Adrenal gland (tissue), 19 donors: Measurements from ENCODE around the gene PRIM2. TPM values are rescaled to one million over a fixed set of nuclear protein-coding genes. Genes with fewer than 3 reads are reported as not detected.
A peak's percentile ranks its signal among the peaks of the same experiment; 100 is the strongest.
"Not testable (repeated sequence)": the region's sequence is repeated elsewhere in the genome, so short reads cannot be mapped to it uniquely, and the experiment has no call there.

Source experiments
- DNase-seq, 7 donors: peaks; one replicate each; pipeline ENCODE4 v3.0.0-alpha.2; 2019 to 2020
- H3K27ac ChIP-seq, 5 donors: fragments of 200-600 bp; sonication (generic) in 4 of 5; 1 replicate in 3 of 5; 2 replicates in 2 of 5; pipeline versions ENCODE4 v1.5.1 to v1.8.0; 2016 to 2020; ENCODE audit warnings: mild to moderate bottlenecking in 1 of 5
- H3K27me3 ChIP-seq: fragments of 200-600 bp; 2 replicates; pipeline ENCODE4 v1.8.0; 2021
- H3K36me3 ChIP-seq, 2 donors: fragments of 200-600 bp; replicated peaks in 1 of 2; 1 replicate in 1 of 2; 2 replicates in 1 of 2; pipeline versions ENCODE4 v1.5.1 to v1.8.0; 2018 to 2022
- H3K4me1 ChIP-seq, 2 donors: fragments of 200-600 bp; replicated peaks in 1 of 2; 1 replicate in 1 of 2; 2 replicates in 1 of 2; pipeline versions ENCODE4 v1.5.1 to v1.8.0; 2018 to 2021
- H3K4me3 ChIP-seq, 4 donors: fragments of 200-600 bp; sonication (generic) in 3 of 4; one replicate each; pipeline ENCODE4 v1.5.1; 2016 to 2018
- H3K9me3 ChIP-seq, 3 donors: fragments of 200-600 bp; sonication (generic) in 1 of 3; replicated peaks in 1 of 3; 1 replicate in 2 of 3; 2 replicates in 1 of 3; pipeline versions ENCODE4 v1.5.1 to v1.8.0; 2016 to 2021
- POLR2A ChIP-seq, 2 donors: fragments of 450-650 bp; IDR thresholded peaks; one replicate each; pipeline ENCODE4 v1.6.1; 2017; ENCODE audit warnings: antibody characterized with exemption in 2 of 2, mild to moderate bottlenecking in 2 of 2, moderate library complexity in 1 of 2
- WGBS, 4 donors: extraction: QIAGEN DNeasy Blood & Tissue Kit in 2 of 4; methylation state at CpG; one replicate each; pipeline versions ENCODE4 v1.1.5 to v1.1.7; 2013 to 2017; 5-methylcytosine and 5-hydroxymethylcytosine counted together
- intact Hi-C, 2 donors: fragments of 100-400 bp; cut with DNase I; formaldehyde crosslinking; loops; one replicate each; pipeline versions ENCODE4 v1.14.1 to v1.15.0; 2022 to 2023
- long read RNA-seq, 10 donors: library from polyadenylated mRNA in 3 of 10; unstranded in 2 of 10; stranded (forward) in 1 of 10; transcript quantifications; one replicate each; pipeline ENCODE4 v2.0.0 and lab custom pipeline, GENCODE V29; 2021 to 2026
- polyA plus RNA-seq, 3 donors: library from polyadenylated mRNA; stranded (reverse); fragments of 200-250 nt in 2 of 3; fragments of 350-450 nt in 1 of 3; fragmentation: Illumina TruSeq in 1 of 3; extraction: RNeasy Lipid Tissue Mini Kit (QIAGEN cat#74804) in 1 of 3; gene quantifications; one replicate each; pipeline ENCODE4 v1.2.3, GENCODE V29; 2013 to 2014
- total RNA-seq, 9 donors: library from RNA; depleted of rRNA in 4 of 9; stranded (reverse); fragments of >200 nt in 4 of 9; fragments of 120-200 nt in 1 of 9; fragmentation: NEBNext Ultra II Directional in 1 of 9; extraction: Animal tissue kit (Norgen Biotek cat#: 25700) in 1 of 9; gene quantifications; one replicate each; pipeline versions ENCODE4 v1.1.0 to v1.2.4, GENCODE V29; 2013 to 2023
- TF ChIP-seq, protein P1 (sequence below), 6 experiments: fragments of 450-650 bp in 4 of 6; fragments of 200-600 bp in 2 of 6; sonication (generic) in 1 of 6; IDR thresholded peaks; 1 replicate in 5 of 6; 2 replicates in 1 of 6; pipeline versions ENCODE4 v1.5.1 to v1.8.0; 2016 to 2021; ENCODE audit warnings: antibody characterized with exemption in 6 of 6, mild to moderate bottlenecking in 2 of 6, moderate library complexity in 1 of 6
- donor health status: healthy with polysubstance abuse.
- donor health status: Bipolar disorder and iron deficiency.
- donor health status: DM: yes; HTN: yes; CAD: no.
- donor health status: DM: no; HTN: no; CAD: no.
- donor health status: DM: no; HTN: no; CAD: no.
- donor health status: DM: yes; HTN: yes; CAD: no.

PRIM2 gene, protein sequence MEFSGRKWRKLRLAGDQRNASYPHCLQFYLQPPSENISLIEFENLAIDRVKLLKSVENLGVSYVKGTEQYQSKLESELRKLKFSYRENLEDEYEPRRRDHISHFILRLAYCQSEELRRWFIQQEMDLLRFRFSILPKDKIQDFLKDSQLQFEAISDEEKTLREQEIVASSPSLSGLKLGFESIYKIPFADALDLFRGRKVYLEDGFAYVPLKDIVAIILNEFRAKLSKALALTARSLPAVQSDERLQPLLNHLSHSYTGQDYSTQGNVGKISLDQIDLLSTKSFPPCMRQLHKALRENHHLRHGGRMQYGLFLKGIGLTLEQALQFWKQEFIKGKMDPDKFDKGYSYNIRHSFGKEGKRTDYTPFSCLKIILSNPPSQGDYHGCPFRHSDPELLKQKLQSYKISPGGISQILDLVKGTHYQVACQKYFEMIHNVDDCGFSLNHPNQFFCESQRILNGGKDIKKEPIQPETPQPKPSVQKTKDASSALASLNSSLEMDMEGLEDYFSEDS
- 10 to 100 TPM in 3 of 9 donors, 1 to 10 TPM in 6; 3.1 to 15.8 (median 6.8) TPM for total RNA-seq
- polyA plus RNA-seq = 1 to 10 TPM; 2.4 to 3.2 (median 3.1) TPM
- long read RNA-seq, donor 1 = 0 reads
- long read RNA-seq, donor 2 = 0 reads
- long read RNA-seq, donor 3 = 0 reads
- long read RNA-seq, donor 4, partial matches to known transcripts = 0 of 3 reads
- long read RNA-seq, donor 4, other reads (novel, unspliced or antisense) = 0 of 3 reads
- long read RNA-seq, donor 5, transcript PRIM2-207 (14 exons, 2,308 nt) = major isoform, 7 of 8 reads
- long read RNA-seq, donor 5, partial matches to known transcripts = 0 of 8 reads
- long read RNA-seq, donor 5, other reads (novel, unspliced or antisense) = 1 of 8 reads
- long read RNA-seq, donor 6, partial matches to known transcripts = 0 of 2 reads
- long read RNA-seq, donor 6, other reads (novel, unspliced or antisense) = 1 of 2 reads
- long read RNA-seq, donor 7 = 0 reads
- long read RNA-seq, donor 8 = 0 reads
- long read RNA-seq, donor 9, partial matches to known transcripts = 0 of 2 reads
- long read RNA-seq, donor 9, other reads (novel, unspliced or antisense) = 0 of 2 reads
- long read RNA-seq, donor 10 = 0 reads

DNA sequence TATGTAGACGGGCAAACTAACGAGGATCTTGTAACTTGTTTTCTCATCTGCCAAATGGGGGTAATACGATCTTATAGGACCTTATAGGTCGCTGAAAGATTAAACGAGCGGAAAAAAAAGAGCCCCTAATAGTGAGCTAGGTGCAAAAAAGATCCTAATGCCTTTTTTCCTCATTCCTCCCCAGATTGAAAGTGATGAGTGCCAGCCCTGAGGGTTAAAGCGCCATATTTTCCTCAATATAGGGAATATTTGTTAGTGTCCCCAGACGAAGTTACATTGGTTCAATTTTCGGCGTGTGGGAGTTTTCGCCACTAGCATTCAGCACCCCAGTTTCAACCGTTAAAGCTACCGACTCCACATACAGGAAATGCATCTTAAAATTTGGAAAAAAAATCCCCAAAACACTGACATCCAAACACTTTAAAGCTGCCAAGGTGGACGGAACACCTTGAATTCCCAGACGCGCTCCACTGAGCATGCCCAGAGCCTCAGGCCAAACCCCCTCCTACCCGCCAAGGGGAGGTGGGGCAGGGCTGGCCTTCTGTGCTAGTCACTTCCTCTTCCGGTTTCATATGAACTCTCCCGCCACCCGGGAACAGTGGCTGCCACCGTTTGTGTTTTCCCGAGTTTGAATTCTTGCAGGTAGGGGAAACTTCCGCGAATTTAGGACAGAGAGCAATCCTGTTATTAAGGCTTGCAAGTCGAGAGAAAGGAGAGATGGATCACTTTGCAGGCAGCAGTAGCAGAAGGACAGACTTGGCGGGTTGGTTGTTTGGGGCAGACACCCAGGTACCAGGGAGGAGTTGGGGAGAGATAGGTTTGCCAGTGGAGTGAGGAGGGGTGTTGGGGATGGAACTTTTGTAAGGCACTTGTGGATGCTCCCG lies at the start of gene PRIM2:
Gene PRIM2 (plus strand): TSS at position 571 of the 884 bp plus-strand sequence. CDS start 816 bp downstream, outside the sequence.
- Histone ChIP-seq H3K27me3 (no peaks in the 10 kb centered on the region), H3K4me1 (peaks cover 5 to 9% of the 10 kb centered on the region in 2 donors), H3K9me3 (no peaks in the 10 kb centered on the region), H3K27ac (peak within 1 kb of the TSS in 3 of 5 donors; percentile 4 to 84 (median 27)), H3K4me3 (peak within 1 kb of the TSS; percentile 24 to 64 (median 55)), H3K36me3 (peaks cover 0 to 5% of the 10 kb centered on the region in 2 donors)
- WGBS, 4 donors = 0 to 1% (median 0%) methylated on average over 26 to 27 of the region's 27 CpGs
- intact Hi-C loops = loop anchor here in 1 of 2 donors (5.0 to 10.0 kb wide), 2 partner anchors 273 to 415 kb away; partner anchors contain the start of gene KIAA1586
- peak; percentile 82 to 92 (median 86) for DNase-seq
- TF ChIP-seq POLR2A (IDR thresholded peaks at IDR 0.05) = no peak
- TF ChIP-seq, protein P1, sequence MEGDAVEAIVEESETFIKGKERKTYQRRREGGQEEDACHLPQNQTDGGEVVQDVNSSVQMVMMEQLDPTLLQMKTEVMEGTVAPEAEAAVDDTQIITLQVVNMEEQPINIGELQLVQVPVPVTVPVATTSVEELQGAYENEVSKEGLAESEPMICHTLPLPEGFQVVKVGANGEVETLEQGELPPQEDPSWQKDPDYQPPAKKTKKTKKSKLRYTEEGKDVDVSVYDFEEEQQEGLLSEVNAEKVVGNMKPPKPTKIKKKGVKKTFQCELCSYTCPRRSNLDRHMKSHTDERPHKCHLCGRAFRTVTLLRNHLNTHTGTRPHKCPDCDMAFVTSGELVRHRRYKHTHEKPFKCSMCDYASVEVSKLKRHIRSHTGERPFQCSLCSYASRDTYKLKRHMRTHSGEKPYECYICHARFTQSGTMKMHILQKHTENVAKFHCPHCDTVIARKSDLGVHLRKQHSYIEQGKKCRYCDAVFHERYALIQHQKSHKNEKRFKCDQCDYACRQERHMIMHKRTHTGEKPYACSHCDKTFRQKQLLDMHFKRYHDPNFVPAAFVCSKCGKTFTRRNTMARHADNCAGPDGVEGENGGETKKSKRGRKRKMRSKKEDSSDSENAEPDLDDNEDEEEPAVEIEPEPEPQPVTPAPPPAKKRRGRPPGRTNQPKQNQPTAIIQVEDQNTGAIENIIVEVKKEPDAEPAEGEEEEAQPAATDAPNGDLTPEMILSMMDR (IDR thresholded peaks at IDR 0.05) = no peak

DNA sequence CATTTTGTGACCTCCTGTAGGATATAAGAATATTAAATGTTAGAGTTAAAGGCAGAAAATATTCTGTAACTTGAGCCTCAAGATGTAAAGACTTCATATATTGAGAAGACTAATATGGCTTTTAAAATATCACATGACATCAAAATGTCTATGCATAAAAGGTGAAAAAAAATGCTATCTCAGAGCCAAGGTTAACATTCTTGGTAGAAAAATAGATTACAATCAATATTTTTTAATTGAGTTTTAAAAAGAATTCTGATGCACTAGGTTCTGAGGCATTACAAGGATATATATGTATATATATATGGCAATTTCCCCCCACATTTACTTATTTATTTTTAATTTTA lies 49.2 kb upstream of the PRIM2 start:
- intact Hi-C loops = no loop called here
- TF ChIP-seq, protein P1 (IDR thresholded peaks at IDR 0.05) = no peak
- no peak for TF ChIP-seq POLR2A (IDR thresholded peaks at IDR 0.05)
- DNase-seq = no peak
- Histone ChIP-seq H3K27me3 (no peaks in the 10 kb centered on the region), H3K4me3 (no peak overlapping the region), H3K9me3 (no peaks in the 10 kb centered on the region), H3K27ac (no peak overlapping the region), H3K4me1 (no peaks in the 10 kb centered on the region), H3K36me3 (no peaks in the 10 kb centered on the region)

DNA sequence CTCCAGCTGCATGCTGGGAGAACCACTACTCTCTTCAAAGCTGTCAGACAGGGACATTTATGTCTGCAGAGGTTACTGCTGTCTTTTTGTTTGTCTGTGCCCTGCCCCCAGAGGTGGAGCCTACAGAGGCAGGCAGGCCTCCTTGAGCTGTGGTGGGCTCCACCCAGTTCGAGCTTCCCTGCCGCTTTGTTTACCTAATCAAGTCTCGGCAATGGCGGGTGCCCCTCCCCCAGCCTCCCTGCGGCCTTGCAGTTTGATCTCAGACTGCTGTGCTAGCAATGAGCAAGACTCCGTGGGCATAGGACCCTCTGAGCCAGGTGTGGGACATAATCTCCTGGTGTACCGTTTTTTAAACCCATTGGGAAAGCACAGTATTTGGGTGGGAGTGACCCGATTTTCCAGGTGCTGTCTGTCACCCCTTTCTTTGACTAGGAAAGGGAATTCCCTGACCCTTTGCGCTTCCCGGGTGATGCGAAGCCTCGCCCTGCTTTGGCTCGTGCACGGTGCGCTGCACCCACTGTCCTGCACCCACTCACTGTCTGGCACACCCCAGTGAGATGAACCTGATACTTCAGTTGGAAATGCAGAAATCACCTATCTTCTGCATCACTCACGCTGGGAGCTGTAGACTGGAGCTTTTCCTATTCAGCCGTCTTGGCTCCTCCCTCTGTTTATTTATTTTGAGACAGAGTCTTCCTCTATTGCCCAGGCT lies 43.2 kb upstream of the PRIM2 start:
- H3K36me3 ChIP-seq, H3K27me3 ChIP-seq, H3K9me3 ChIP-seq, DNase-seq, intact Hi-C loops, H3K4me1 ChIP-seq, H3K4me3 ChIP-seq, H3K27ac ChIP-seq: not testable (repeated sequence)
- 86 to 95% (median 89%) methylated on average over 12 to 17 of the region's 17 CpGs for WGBS, 4 donors

DNA sequence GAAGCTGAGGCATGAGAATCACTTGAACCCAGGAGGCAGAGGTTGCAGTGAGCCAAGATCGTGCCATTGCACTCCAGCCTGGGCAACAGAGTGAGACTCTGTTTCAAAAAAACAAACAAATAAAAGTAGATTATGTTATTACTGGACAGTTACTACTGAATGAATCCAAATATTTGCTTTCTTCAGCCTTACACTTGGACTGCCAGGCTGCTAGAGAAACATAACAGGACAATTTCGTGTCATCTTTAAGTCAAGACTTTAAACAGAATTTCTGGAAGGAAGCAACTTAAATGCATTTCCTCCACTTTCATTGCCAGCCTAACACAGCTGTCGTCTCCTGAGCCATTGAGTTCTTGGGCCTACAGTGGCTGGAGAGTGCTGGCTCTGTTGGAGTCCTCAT lies 42.0 kb upstream of the PRIM2 start:
- 77 to 85% (median 78%) methylated on average over 3 of the region's 3 CpGs for WGBS, 4 donors
- H3K27ac ChIP-seq = no peak overlapping the region
- H3K9me3 ChIP-seq = no peaks in the 10 kb centered on the region
- H3K4me3 ChIP-seq = no peak overlapping the region
- no peaks in the 10 kb centered on the region for H3K27me3 ChIP-seq
- H3K36me3 ChIP-seq = no peaks in the 10 kb centered on the region
- DNase-seq = no peak
- intact Hi-C loops = no loop called here
- H3K4me1 ChIP-seq = no peaks in the 10 kb centered on the region
- no peak for TF ChIP-seq POLR2A (IDR thresholded peaks at IDR 0.05)
- TF ChIP-seq, protein P1 (IDR thresholded peaks at IDR 0.05) = no peak
